ENCODE data around the gene CPA3.

- TF ChIP-seq ZSCAN30 (CRISPR knock-in tag; IDR thresholded peaks at IDR 0.05), result no peak
- no peak for TF ChIP-seq SUZ12 (IDR thresholded peaks at IDR 0.05; ENCODE audit: low read depth, low read length)
- no peak for TF ChIP-seq ZNF563 (CRISPR knock-in tag; IDR thresholded peaks at IDR 0.05)
- TF ChIP-seq ZBTB8A (CRISPR knock-in tag; IDR thresholded peaks at IDR 0.05; ENCODE audit: borderline replicate concordance, low read depth), result no peak
- TF ChIP-seq, protein P1, sequence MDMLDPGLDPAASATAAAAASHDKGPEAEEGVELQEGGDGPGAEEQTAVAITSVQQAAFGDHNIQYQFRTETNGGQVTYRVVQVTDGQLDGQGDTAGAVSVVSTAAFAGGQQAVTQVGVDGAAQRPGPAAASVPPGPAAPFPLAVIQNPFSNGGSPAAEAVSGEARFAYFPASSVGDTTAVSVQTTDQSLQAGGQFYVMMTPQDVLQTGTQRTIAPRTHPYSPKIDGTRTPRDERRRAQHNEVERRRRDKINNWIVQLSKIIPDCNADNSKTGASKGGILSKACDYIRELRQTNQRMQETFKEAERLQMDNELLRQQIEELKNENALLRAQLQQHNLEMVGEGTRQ (IDR thresholded peaks at IDR 0.05; ENCODE audit: low read depth, low read length), result no peak
- TF ChIP-seq, protein P1 (CRISPR knock-in tag; IDR thresholded peaks at IDR 0.05; ENCODE audit: borderline replicate concordance), result no peak
- TF ChIP-seq CTCF (CRISPR knock-in tag; IDR thresholded peaks at IDR 0.05), result no peak
- TF ChIP-seq SIX4 (CRISPR knock-in tag; IDR thresholded peaks at IDR 0.05), result no peak
- TF ChIP-seq ZNF510 (CRISPR knock-in tag; IDR thresholded peaks at IDR 0.05; ENCODE audit: low read depth), result no peak
- TF ChIP-seq FOXP1 (IDR thresholded peaks at IDR 0.05), result no peak
- no peak for TF ChIP-seq FOXP1 (CRISPR knock-in tag; IDR thresholded peaks at IDR 0.05)
- no peak for TF ChIP-seq RBAK (CRISPR knock-in tag; IDR thresholded peaks at IDR 0.05)
- no peak for TF ChIP-seq MAZ (IDR thresholded peaks at IDR 0.05; ENCODE audit: borderline replicate concordance, low read depth, low read length)
- no peak for TF ChIP-seq MAZ (CRISPR knock-in tag; IDR thresholded peaks at IDR 0.05; ENCODE audit: low read depth)
- TF ChIP-seq, protein P2, sequence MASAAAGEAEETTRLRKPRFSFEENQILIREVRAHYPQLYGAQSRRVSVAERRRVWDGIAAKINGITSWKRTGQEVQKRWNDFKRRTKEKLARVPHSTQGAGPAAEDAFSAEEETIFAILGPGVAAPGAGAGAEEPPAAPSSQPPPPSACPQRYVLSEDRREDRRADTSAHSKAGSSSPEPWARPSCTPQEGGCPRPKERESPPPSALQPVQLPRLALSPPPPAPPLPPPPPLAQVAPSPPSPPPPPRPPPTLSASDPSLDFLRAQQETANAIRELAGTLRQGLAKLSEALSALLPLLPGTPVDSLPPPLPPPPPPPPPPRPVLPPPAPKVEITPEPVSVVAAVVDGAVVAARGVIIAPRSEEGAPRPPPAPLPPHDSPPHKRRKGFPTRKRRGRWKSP (CRISPR knock-in tag; IDR thresholded peaks at IDR 0.05), result no peak
- no peak for TF ChIP-seq ZNF614 (CRISPR knock-in tag; IDR thresholded peaks at IDR 0.05; ENCODE audit: borderline replicate concordance)
- no peak for TF ChIP-seq REST (IDR thresholded peaks at IDR 0.05; ENCODE audit: borderline replicate concordance in 1 of 2, low read depth in 1 of 2, low read length in 2 of 2)
Measured at GRCh38 chr3:148884261-148884660, 19.2 kb downstream of the CPA3 start.

All from HepG2 (cell line).